Measurements from ENCODE around the gene ZNF525.
"Not testable (repeated sequence)": the region's sequence is repeated elsewhere in the genome, so short reads cannot be mapped to it uniquely, and the experiment has no call there.

ZNF525 gene

DNA sequence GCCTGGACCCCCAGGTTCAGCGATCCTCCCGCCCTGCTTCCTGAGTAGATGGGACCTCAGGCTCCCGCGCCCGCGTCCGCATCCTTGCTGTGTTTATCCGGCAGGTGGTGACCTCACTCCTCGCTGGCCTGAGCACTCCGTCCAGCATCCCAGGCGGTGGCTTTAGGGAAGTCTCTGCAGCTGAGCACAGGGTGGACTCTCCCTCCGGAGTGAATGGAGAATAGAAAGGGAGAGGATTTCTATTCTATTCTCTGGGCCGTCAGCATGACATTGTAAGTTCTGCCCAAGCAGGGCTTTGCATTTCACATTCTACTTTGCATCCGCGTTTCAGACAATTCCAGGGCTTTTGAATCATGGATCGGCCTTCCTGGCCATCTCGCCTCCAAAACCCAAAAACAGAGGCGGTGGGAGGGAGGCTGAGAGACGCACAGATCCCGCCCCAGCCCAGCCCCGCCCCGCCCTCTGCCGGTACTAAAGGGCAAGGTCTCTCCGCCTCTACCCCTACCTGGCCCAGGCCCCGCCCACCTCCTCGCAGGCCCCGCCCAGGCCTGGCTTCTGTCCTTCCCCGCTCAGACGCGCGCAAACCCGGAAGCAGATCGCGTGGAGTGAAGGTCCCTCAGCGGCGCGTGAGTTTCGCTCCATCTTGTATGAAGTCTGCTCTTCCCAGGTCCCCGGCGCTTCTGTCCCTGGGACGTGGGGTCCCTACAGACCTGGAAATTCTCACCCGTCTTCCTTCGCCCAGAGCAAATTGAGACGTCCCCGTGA, at the start of gene ZNF525:
Gene ZNF525, plus strand, starts transcription at position 572 of the 765 bp plus-strand sequence. CDS start 6,577 bp downstream, outside the sequence.
- DNase-seq = peak; percentile 66

DNA sequence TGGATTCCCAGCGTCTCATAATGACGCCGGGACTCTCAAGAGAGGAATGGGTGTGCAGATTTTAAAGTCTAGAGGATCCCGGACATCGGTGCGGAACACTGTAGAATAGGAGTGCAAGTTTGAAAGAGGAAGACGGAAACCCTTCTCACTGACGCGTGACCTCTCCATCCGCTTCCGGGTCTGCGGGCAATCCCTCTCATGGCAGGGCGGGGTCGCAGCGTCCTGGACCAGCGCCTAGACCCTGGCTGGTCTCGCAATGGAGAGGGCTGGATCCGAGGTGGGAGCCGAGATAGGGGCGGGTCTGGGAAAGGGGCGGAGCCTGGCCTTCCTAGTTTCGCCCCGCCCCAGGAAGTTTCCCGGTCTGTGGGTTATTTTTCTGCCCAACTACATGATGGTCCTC, 36.5 kb upstream of the ZNF525 start:
- DNase-seq = no peak

DNA sequence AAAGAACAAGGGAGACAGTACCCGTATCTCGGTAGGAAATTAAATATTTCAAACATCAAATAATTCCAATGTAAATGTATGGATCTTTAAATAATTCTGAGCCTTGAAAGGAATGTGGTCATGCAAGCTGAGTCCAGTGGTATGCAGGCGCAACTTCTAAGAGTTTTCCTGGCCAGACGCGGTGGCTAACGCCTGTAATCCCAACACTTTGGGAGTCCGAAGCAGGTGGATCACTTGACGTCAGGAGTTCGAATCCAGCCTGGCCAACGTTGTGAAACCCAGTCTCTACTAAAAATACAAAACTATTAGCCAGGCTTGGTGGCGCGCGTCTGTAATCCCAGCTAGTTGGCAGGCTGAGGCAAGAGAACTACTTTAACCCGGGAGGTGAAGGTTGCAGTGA, 33.0 kb upstream of the ZNF525 start:
- no peak for DNase-seq

DNA sequence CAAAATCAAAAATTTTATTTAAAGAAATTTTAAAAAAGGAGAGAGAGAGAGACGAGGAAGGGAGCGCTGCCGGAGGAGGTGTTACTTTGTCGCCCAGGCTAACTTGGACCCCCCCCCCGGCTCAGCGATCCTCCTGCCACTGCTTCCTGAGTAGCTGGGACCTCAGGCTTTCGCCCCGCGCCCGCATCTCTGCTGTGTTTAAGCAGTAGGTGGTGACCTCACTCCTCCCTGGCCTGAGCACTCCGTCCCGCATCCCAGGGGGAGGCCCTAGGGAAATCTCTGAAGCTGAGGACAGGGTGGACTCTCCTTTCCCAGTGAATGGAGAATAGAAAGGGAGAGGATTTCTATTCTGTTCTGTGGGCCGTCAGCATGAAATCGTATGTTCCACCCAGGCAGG, 32.4 kb upstream of the ZNF525 start:
- no peak for DNase-seq

DNA sequence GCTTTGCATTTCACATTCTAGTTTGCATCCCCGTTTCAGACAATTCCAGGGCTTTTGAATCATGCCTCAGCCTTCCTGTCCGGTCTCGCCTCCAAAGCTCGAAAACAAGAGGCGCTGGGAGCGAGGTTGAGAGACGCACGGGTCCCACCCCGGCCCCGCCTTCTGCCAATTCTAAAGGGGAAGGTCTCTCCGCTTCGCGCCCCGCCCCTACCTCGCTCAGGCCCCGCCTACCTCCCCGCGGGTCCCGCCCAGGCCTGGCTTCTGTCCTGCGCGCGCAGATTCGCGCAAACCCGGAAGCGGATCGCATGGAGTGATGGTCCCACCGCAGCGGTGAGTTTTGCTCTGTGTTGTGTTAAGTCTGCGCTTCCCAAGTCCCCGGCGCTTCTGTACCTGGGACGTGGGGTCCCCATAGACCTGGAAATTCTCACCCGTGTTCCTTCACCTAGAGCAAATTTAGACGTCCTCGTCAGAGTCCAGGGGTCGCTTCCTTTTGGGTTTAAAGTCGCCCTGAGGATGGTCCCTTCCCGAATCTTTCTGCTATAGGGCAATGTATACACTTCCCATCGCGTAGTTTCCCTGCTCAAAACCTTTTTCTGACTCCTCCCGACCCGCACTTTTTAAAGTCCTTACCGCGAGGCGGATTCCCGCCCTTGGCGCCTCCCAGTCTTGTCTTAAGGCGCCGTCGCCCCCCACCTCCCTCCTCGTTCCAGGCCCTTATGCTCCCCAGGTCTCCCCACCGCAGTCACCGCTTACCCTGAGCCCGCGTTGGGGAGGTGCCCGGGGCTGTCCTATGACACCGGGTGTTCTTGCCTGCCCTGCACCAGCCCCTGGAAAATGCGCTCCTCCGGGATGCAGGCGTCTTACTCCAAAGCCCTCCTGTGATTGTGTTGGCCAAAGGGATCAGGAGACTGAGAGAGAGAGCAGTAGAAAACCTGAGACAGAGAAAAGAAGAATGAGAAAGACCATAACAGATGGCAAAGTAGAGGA, 31.7 kb upstream of the ZNF525 start, which contains the start of gene ZNF845:
Gene ZNF845, plus strand, starts transcription at position 287 of the 987 bp plus-strand sequence. CDS start 7,559 bp downstream, outside the sequence.
- peak; percentile 82 for DNase-seq

DNA sequence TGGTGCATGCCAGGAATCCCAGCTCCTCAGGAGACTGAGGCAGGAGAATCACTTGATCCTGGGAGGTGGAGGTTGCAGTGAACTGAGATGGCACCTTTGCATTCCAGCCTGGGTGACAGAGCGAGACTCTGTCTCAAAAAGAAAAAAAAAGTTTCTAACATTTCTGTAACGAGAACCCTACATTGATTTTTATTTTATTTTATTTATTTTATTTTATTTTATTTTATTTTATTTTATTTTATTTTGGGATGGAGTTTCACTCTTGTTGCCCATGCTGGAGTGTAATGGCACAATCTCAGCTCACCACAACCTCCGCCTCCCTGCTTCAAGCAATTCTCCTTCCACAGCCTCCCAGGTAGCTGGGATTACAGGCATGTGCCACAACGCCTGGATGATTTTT, 21.1 kb upstream of the ZNF525 start:
- not testable (repeated sequence) for DNase-seq

DNA sequence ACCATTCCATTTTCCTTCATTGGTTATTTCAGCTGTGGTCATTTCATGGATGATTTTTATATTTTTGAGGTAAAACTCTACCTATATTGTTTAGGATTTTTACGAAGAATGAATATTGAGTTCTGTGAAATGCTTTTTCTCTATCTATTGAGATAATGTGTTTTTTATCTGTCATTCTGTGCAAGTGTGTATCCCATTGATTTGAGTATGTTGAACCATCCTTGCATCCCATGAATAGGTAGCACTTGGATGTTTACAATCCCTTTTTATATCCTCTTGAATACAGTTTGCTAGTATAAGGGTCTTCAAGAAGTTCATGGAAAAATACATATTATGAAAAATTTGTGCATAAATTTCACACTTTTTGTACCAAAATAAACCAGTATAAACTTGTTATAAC, 9.8 kb upstream of the ZNF525 start:
- no peak for DNase-seq

DNA sequence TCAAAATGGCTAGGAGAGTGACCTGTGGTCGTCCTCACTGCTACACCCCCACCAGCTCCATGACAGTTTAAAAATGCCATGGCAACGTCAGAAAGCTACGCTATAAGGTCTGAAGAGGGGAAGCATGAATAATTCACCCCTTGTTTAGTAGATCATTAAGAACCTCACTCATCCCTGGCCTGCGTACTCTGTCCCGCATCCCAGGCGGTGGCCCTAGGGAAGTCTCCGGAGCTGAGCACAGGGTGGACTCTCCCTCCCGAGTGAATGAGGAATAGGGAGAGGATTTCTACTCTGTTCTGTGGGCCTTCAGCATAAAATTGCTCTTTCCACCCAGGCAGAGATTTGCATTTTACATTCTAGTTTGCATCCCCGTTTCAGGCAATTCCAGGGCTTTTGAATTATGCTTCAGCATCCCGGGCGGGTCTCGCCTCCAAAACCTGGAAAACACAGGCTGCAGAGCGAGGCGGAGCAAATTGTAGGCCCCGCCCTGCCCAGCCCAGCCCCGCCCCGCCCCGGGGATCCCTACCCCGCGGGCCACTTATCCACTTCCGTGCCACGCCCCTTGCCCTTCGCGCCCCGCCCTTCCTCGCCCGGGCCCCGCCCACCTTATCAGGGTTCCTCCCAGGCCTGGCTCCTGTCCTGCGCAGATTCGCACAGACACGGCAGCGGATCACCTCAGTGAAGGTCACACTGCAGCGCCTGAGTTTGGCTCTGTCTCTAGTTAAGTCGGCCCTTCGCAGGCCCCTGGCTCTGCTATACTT, 7.5 kb upstream of the ZNF525 start:
- DNase-seq = no peak

DNA sequence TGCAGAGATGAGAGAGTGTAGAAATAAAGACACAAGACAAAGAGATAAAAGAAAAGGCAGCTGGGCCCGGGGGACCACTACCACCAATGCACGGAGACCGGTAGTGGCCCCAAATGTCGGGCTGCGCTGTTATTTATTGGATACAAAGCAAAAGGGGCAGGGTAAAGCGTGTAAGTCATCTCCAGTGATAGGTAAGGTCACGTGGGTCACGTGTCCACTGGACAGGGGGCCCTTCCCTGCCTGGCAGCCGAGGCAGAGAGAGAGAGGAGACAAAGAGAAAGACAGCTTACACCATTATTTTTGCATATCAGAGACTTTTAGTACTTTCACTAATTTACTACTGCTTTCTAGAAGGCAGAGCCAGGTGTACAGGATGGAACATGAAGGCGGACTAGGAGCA, 5.4 kb upstream of the ZNF525 start:
- DNase-seq = not testable (repeated sequence)

DNA sequence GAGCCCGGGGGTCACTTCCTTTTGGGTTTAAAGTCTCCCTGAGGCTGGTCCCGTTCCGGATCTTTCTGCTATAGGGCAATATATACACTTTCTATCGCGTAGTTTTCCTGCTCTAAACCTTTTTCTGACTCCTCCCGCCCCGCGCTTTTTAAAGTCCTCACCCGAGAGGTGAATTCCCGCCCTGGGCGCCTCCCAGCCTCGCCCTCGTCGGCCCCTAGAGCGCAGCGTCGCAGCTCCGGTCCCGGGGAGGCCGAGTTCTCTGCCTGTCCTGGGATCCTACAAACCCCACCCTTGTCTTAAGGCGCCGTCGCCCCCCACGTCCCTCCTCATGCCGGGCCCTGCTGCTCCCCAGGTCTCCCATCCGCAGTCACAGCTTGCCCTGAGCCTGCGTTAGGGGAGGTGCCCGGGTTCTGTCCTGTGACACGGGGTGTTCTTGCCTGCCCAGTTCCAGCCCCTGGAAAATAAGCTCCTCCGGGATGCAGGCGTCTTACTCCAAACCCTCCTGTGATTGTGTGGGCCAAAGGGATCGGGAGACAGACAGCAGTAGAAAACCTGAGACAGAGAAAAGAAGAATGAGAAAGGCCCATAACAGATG, 491 bp downstream of the ZNF525 start:
- no peak for DNase-seq

DNA sequence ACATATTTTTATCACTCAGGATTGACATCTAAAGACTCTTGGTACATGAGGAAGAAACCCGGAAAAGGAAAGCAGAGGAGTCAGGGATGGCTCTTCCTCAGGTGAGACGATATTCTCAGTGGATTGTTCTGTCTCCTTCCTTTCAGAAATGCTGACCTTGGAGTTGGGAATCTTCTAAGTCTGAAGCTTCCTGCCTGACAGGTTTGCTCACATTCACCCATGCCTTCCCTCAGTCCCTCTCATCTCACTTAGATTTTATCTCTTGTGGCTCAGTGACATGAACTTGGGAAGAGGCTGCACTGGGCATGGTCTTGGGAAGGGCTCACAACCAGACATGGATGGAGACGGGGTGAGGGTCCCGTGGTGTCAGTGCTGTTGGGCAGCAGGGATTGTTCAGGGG, 6.7 kb downstream of the ZNF525 start:
- no peak for DNase-seq

DNA sequence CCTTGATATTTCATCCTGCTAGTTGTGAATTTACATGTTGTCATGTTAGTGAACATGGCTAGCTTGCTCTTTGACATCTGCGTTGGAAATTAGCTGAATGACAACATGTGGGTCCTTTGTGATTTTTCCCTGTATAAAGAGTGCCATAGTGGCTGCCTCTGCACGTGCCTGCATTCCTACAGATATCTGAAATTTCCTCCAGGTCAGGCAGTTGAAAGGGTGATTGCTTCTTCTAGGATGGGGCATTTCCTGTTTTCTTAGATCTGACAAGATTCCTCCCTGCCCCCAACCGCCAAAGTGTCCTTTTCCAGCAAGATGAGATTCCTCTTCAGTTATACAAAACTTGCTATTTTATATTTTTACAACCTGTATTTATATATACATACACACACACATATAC, 8.8 kb downstream of the ZNF525 start:
- no peak for DNase-seq

DNA sequence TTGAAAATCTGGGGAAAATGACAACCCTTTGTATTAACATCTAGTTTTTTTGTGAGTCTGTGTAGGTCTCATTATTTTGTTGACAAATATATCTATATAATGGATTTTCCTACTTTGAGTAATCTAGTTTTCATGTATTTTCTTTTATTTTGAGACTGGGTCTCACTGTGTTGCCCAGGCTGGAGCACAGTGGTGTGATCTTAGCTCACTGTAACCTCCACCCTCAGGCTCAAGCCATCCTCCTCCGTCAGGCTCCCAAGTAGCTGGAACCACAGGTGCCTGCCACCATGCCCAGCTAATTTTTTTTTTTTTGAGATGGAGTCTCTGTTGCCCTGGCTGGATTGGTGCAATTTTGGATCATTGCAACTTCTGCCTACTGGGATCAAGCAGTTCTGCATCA, 9.2 kb downstream of the ZNF525 start:
- no peak for DNase-seq

DNA sequence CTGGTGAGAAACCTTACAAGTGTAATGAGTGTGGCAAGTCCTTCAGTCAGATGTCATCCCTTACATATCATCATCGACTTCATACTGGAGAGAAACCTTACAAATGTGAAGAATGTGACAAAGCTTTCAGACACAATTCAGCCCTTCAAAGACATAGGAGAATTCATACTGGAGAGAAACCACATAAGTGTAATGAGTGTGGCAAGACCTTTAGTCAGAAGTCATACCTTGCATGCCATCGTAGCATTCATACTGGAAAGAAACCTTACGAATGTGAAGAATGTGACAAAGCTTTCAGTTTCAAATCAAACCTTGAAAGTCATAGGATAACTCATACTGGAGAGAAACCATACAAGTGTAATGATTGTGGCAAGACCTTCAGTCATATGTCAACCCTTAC, 15.9 kb downstream of the ZNF525 start:
- DNase-seq = no peak

DNA sequence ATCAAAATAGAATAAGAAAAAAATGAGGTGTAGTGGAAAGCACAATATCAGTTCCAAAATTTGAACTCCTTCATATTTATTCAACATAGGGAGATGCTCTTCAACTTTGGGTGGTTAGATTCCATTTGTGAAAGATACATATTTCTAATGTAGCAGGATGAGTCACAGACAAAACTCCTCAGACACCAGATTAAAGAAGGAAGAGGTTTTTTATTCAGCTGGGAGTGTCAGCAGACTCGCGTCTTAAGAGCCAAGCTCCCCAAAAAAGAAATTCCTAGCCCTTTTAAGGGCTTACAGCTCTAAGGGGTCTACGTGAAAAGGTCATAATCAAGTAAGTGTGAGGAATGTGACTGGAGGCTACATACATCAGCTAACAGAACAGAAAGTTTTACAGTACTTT, 22.7 kb downstream of the ZNF525 start:
- no peak for DNase-seq

DNA sequence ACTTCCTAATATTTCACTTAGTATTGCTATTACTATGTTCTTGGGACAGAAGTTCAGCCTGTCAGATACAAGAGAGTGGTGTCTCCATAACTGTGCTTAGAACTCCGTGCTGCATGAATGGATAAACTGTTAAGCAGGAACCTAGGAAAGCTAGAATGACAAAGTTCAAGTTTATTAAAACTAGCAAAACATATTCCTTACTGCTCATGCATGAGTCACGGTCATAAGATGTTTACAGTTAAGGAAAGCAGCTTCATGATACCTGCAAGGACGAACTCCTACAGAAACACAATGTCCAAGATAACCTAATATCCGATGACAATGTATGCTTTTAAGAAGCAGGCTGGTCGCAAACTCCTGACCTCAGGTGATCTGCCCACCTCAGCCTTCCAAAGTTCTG, 23.4 kb downstream of the ZNF525 start:
- no peak for DNase-seq

DNA sequence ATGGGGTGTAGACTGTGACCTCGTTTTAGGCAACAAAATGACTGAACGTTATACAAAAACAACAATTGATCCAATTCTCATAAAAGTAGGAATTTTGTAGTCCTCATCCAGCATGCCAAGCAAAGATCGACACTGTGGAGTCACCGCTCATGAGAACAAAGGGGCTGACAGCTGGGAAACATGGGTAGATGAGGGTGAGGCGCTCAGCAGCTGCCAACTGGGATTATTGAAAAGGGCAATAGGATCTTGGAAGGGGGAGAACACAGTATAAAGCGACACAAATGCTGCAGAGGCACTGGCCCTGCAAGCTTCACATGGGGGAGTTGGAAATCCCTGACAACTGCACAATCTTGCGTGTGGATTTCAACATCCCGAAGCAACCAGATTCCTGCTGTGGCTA, 24.1 kb downstream of the ZNF525 start:
- no peak for DNase-seq

DNA sequence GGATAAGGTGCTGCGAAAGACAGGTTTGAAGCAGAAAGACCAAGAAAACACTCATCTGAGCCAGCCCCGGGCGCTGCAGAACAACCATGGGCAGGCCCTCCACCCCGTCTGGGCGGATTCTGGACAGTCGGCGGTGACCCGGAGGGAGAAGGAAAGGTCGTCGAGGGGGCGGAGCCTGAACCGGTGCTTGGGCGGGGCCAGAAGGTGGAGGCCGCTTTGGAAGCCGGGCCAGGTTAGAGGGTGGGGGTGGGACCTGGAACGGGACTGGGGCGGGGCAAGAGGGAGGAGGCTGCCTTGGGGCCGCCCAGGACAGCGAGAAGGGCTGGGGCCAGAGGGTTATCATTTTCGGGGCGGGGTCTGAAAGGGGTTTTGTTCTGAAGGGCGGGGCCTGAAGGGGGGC, 24.5 kb downstream of the ZNF525 start:
- DNase-seq = no peak

DNA sequence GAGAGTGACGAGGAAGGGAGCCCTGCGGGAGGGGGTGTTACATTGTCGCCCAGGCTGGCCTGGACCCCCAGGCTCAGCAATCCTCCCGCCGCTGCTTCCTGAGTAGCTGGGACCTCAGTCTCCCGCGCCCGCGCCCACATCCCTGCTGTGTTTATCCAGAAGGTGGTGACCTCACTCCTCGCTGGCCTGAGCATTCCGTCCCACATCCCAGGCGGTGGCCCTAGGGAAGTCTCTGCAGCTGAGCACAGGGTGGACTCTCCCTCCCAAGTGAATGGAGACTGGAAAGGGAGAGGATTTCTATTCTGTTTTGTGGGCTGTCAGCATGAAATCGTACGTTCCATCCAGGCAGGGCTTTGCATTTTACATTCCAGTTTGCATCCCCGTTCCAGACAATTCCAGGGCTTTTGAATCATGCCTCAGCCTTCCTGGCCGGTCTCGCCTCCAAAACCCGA, 29.0 kb downstream of the ZNF525 start:
- no peak for DNase-seq

DNA sequence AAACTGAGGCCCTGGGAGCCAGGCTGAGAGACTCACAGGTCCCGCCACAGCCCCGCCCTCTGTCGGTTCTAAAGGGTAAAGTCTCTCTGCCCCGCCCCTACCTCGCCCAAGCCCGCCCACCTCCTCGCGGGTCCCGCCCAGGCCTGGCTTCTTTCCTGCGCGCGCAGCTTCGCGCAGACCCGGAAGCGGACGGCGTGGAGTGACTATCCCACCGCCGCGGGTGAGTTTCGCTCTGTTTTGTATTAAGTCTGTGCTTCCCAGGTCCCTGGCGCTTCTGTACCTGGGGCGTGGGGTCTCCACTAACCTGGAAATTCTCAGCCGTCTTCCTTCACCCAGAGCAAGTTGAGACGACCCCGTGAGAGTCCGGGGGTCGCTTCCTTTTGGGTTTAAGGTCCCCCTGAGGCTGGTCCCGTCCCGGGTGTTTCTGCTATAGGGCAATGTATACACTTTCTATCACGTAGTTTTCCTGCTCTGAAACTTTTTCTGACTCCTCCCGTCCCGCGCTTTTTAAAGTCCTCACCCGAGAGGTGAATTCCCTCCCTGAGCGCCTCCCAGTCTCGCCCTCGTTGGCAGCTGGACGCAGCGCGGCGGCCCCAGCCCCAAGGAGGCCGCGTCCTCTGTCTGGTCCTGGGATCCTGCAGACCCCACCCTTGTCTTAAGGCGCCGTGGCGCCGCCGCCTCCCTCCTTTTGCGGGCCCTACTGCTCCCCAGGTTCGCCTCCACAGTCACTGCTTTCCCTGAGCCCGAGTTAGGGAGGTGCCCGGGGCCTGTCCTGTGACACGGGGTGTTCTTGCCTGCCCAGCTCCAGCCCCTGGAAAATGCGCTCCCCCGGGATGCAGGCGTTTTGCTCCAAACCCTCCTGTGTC, 29.7 kb downstream of the ZNF525 start, which contains the start of gene ZNF765:
Gene ZNF765, plus strand, starts transcription at position 176 of the 866 bp plus-strand sequence. CDS start 2,867 bp downstream, outside the sequence.
- DNase-seq = peak; percentile 86

DNA sequence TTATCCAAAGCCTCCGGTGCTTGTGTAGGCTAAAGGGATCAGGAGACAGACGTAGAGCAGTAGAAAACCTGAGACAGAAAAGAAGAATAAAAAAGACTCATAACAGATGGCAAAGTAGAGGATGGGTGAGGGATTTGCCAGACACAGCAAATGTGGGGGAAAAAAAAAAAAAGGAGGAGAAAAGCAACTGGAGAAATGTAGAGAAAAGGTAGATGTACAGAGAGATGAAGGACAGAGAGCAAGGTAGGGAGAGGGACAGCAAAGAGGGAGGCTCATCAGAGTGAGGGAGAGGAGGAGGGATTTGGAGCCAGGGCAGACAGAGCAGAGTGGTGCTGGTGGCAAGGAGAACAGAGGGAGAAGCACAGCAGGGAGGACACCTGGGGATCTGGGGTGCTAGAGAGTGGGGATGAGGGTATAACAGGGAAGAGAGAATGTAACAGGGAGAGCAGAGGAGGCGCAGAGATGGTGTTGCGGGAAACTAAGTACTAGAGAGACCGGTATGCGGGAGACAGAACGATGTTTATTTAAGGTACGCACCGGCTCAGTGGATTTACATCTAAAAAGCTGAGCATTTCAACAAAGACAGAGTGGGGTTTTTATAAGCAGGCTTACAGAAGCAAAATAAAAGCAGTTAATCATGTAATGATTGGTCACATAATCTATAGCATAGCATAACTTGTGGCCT, 30.5 kb downstream of the ZNF525 start:
- not testable (repeated sequence) for DNase-seq
